H1 (cell line): ENCODE data around the gene LRP8. TPM values are rescaled to one million over a fixed set of nuclear protein-coding genes. Genes with fewer than 3 reads are reported as not detected.

Experiments used
- BRCA1 ChIP-seq: IDR thresholded peaks from 2 replicates; pipeline ENCODE4 v1.6.1; 2012; ENCODE audit warnings: low read depth, low read length, improper control_type of control experiment
- CBX5 ChIP-seq: fragments of 300-800, 300-1000 bp; sonication (generic); IDR thresholded peaks from 2 replicates; pipeline ENCODE4 v1.7.1; 2016; ENCODE audit warnings: antibody characterized with exemption, low read length, low read depth
- CHD7 ChIP-seq: fragments of 300-600 bp; sonication (generic); IDR thresholded peaks from 2 replicates; pipeline ENCODE4 v1.7.1; 2012; ENCODE audit warnings: low read length, moderate library complexity, mild to moderate bottlenecking, inconsistent platforms; ENCODE audit not compliant: insufficient replicate concordance
- EGR1 ChIP-seq: IDR thresholded peaks from 2 replicates; pipeline ENCODE4 v1.6.1; 2011; ENCODE audit warnings: low read depth, low read length, borderline replicate concordance
- SIN3A ChIP-seq, 2 experiments: IDR thresholded peaks in 1 of 2; conservative IDR thresholded peaks in 1 of 2; 2 replicates each; pipeline ENCODE4 v1.6.1; 2011 to 2012; ENCODE audit warnings: low read length in 2 of 2, improper control_type of control experiment in 1 of 2, low read depth in 1 of 2, mild to moderate bottlenecking in 1 of 2
- polyA plus RNA-seq, 7 experiments: library from polyadenylated mRNA; depleted of rRNA in 3 of 7; stranded (reverse) in 5 of 7; unstranded in 2 of 7; fragments of >200 nt in 5 of 7; fragments of 200-250 nt in 2 of 7; gene quantifications; 1 replicate in 5 of 7; 2 replicates in 1 of 7; 4 replicates in 1 of 7; pipeline versions ENCODE4 v1.2.1 to v1.2.3, GENCODE V29; 2011 to 2013; ENCODE audit warnings: missing spikeins in 2 of 7, mixed read lengths in 2 of 7
- total RNA-seq: library from RNA; stranded (reverse); fragmentation: NEBNext Ultra II Directional; extraction: Animal tissue kit (Norgen Biotek cat#: 25700); gene quantifications from 2 replicates; pipeline ENCODE4 v1.2.1, GENCODE V29; 2021

The LRP8 gene
- total and polyA plus RNA-seq, 2 of the 8 experiments (the other 6 are each of a cell fraction or from before 2014, with no cell fraction given) = 63.2 to 66.4 TPM

GRCh38 chr1:53328541-53329499, 950 bp upstream of the LRP8 start (continued):
- no peak for TF ChIP-seq CHD7
- no peak for TF ChIP-seq SIN3A (conservative IDR thresholded peaks at IDR 0.05 in 1 of 2, IDR thresholded peaks at IDR 0.05 in 1 of 2; ENCODE audit: low read depth in 1 of 2, low read length in 2 of 2)
- no peak for TF ChIP-seq BRCA1
- no peak for TF ChIP-seq EGR1
- no peak for TF ChIP-seq CBX5
